K562 (cell line): ENCODE results near the gene NDFIP2. TPM values are rescaled to one million over a fixed set of nuclear protein-coding genes. Genes with fewer than 3 reads are reported as not detected.
A peak's percentile ranks its signal among the peaks of the same experiment; 100 is the strongest.

Source experiments
- ATAC-seq: fragments of 200-7000 bp; cut with Tn5 transposase; 3 replicates; pipeline ENCODE4 v1.9.1; 2020; ENCODE audit warnings: moderate library complexity
- BruUV-seq: library from RNA; stranded (reverse); fragments of 400-500 nt; replicated peaks from 2 replicates; lab custom pipeline; 2021; lab: Mats Ljungman, UMichigan
- CTCF ChIA-PET: fragments of 300-600 bp; formaldehyde crosslinking; extraction: SDS; loops from one replicate; lab custom pipeline; 2021; ENCODE audit warnings: low intra/inter-chr PET ratio; lab: Yijun Ruan, JAX
- POLR2A ChIA-PET: fragments of 300-600, 350-650 bp; sonication (Branson Sonifier 250); formaldehyde crosslinking; extraction: SDS; loops from one replicate; lab custom pipeline; 2021; ENCODE audit warnings: antibody characterized with exemption, inconsistent platforms; lab: Yijun Ruan, JAX
- DNase-seq, 4 experiments: peaks; one replicate each; pipeline versions ENCODE4 v3.0.0 to v3.0.0-alpha.2; 2011 to 2018; ENCODE audit warnings: low spot score in 3 of 4, mixed read lengths in 3 of 4; ENCODE audit errors: extremely low read depth in 1 of 4
- FAIRE-seq: peaks from 2 replicates; lab custom pipeline; 2011; peaks lifted over from hg19 to GRCh38; lab: Jason Lieb, UNC
- H2AFZ ChIP-seq: 2 replicates; pipeline ENCODE4 v1.6.0; 2011; ENCODE audit warnings: low read depth, low read length, control low read depth, inconsistent platforms
- H3K27ac ChIP-seq: fragments of 200-600 bp; 3 replicates; pipeline ENCODE4 v1.8.0; 2011; ENCODE audit warnings: low read depth, mild to moderate bottlenecking, control low read depth, inconsistent platforms, low read length, moderate library complexity, mixed read lengths; ENCODE audit errors: extremely low read depth
- H3K27me3 ChIP-seq, 2 experiments: fragments of 300-600 bp in 1 of 2; 2 replicates in 1 of 2; 3 replicates in 1 of 2; pipeline versions ENCODE4 v1.6.0 to v1.8.0; 2011; ENCODE audit warnings: inconsistent platforms in 2 of 2, low read length in 2 of 2, mild to moderate bottlenecking in 1 of 2, mixed read lengths in 1 of 2, moderate library complexity in 1 of 2; ENCODE audit not compliant: control insufficient read depth in 2 of 2, insufficient read depth in 2 of 2
- H3K36me3 ChIP-seq: fragments of 300-600 bp; 3 replicates; pipeline ENCODE4 v1.8.0; 2011; ENCODE audit warnings: mild to moderate bottlenecking, low read length, inconsistent platforms; ENCODE audit not compliant: control insufficient read depth, insufficient read depth
- H3K4me1 ChIP-seq, 2 experiments: fragments of 200-600 bp in 1 of 2; replicated peaks in 1 of 2; 2 replicates in 1 of 2; 3 replicates in 1 of 2; pipeline versions ENCODE4 v1.5.1 to v1.8.0; 2011; ENCODE audit warnings: inconsistent platforms in 2 of 2, low read length in 2 of 2, mild to moderate bottlenecking in 1 of 2, mixed read lengths in 1 of 2, moderate library complexity in 1 of 2; ENCODE audit not compliant: control insufficient read depth in 2 of 2, insufficient read depth in 2 of 2
- H3K4me2 ChIP-seq: 2 replicates; pipeline ENCODE4 v1.6.1; 2011; ENCODE audit warnings: low read length, control low read depth, inconsistent platforms, mixed read lengths; ENCODE audit not compliant: insufficient read depth
- H3K4me3 ChIP-seq: fragments of 200-600 bp; sonication (generic), shearing (Covaris generic); 2 replicates; pipeline ENCODE4 v1.5.1; 2016; ENCODE audit warnings: control low read depth, inconsistent platforms
- H3K79me2 ChIP-seq: fragments of 200-600 bp; 3 replicates; pipeline ENCODE4 v1.8.0; 2011; ENCODE audit warnings: low read length, inconsistent platforms; ENCODE audit not compliant: control insufficient read depth, insufficient read depth
- H3K9ac ChIP-seq, 2 experiments: 2 replicates each; pipeline versions ENCODE4 v1.6.0 to v1.6.1; 2011; ENCODE audit warnings: low read depth in 2 of 2, low read length in 2 of 2, control low read depth in 1 of 2, inconsistent platforms in 1 of 2, mild to moderate bottlenecking in 1 of 2, mixed read lengths in 1 of 2; ENCODE audit not compliant: insufficient read depth in 1 of 2
- H3K9me1 ChIP-seq: one replicate; pipeline ENCODE4 v1.6.0; 2011; ENCODE audit warnings: inconsistent platforms, mild to moderate bottlenecking, low read length, moderate library complexity; ENCODE audit not compliant: control insufficient read depth, insufficient read depth
- H3K9me3 ChIP-seq: replicated peaks from 2 replicates; pipeline ENCODE4 v1.5.1; 2011; ENCODE audit warnings: low read depth, low read length, inconsistent platforms; ENCODE audit not compliant: control insufficient read depth, insufficient read depth
- H4K20me1 ChIP-seq: replicated peaks from 2 replicates; pipeline ENCODE4 v1.6.1; 2011; ENCODE audit warnings: low read length, inconsistent platforms, mixed read lengths; ENCODE audit not compliant: control insufficient read depth, insufficient read depth
- EHMT2 ChIP-seq: fragments of 450-650 bp; IDR thresholded peaks from 2 replicates; pipeline ENCODE4 v1.6.1; 2018; ENCODE audit warnings: antibody characterized with exemption
- HMG20B ChIP-seq: fragments of 250-450 bp; sonication (Bioruptor Pico); IDR thresholded peaks from 2 replicates; pipeline ENCODE4 v1.5.0; 2021; ENCODE audit warnings: mild to moderate bottlenecking
- L3MBTL2 ChIP-seq: fragments of 450-650 bp; IDR thresholded peaks from 2 replicates; pipeline ENCODE4 v1.6.1; 2016; ENCODE audit warnings: mild to moderate bottlenecking, moderate library complexity
- MYBL2 ChIP-seq, 2 experiments: fragments of 450-650 bp in 1 of 2; sonication (generic) in 1 of 2; formaldehyde crosslinking in 1 of 2; IDR thresholded peaks; 2 replicates each; pipeline versions ENCODE4 v1.6.1 to v1.8.1; 2017 to 2022; ENCODE audit warnings: borderline replicate concordance in 1 of 2, inconsistent platforms in 1 of 2, low read depth in 1 of 2, mild to moderate bottlenecking in 1 of 2, missing genetic modification reagents in 1 of 2, moderate library complexity in 1 of 2
- TAF9B ChIP-seq: fragments of 450-650 bp; IDR thresholded peaks from 2 replicates; pipeline ENCODE4 v1.6.1; 2018; ENCODE audit warnings: mild to moderate bottlenecking; ENCODE audit not compliant: partially characterized antibody
- WHSC1 ChIP-seq: IDR thresholded peaks from one replicate; pipeline ENCODE4 v1.6.1; 2012; ENCODE audit warnings: low read length, control low read depth, inconsistent platforms
- ZNF316 ChIP-seq: fragments of 450-650 bp; IDR thresholded peaks from 2 replicates; pipeline ENCODE4 v1.6.1; 2016
- WGBS: fragments of 100-300 bp; shearing (Covaris generic); methylation state at CpG from one replicate; pipeline ENCODE4 v1.1.6; 2016; ENCODE audit warnings: low coverage, mixed read lengths; ENCODE audit not compliant: insufficient coverage; ENCODE audit errors: missing lambda C conversion rate; 5-methylcytosine and 5-hydroxymethylcytosine counted together
- in situ Hi-C: fragments of 300-500 bp; cut with MboI; formaldehyde crosslinking; loops from 4 replicates; pipeline ENCODE4 v1.15.0; 2018; ENCODE audit warnings: inconsistent platforms, mixed read lengths
- intact Hi-C: fragments of 100-400 bp; cut with micrococcal nuclease; formaldehyde crosslinking; loops from 2 replicates; pipeline ENCODE4 v1.14.2; 2022
- polyA plus RNA-seq, 8 experiments: library from polyadenylated mRNA; depleted of rRNA in 4 of 8; stranded (reverse) in 5 of 8; unstranded in 3 of 8; fragments of >200 nt; fragmentation: Nextera tagmentation in 2 of 8; fragmentation: Illumina TruSeq in 1 of 8; extraction: Ambion mirVana in 2 of 8; extraction: Trizol in 1 of 8; gene quantifications; 2 replicates each; pipeline versions ENCODE4 v1.2.1 to v1.2.3, GENCODE V29; 2011 to 2014; ENCODE audit warnings: inconsistent platforms in 1 of 8, missing spikeins in 1 of 8
- total RNA-seq, 7 experiments: library from RNA; depleted of rRNA in 6 of 7; stranded (reverse); fragments of >200 nt in 6 of 7; fragmentation: Illumina TruSeq in 2 of 7; extraction: Trizol in 2 of 7; gene quantifications; 2 replicates each; pipeline versions ENCODE4 v1.2.1 to v1.2.3, GENCODE V29; 2011 to 2021; ENCODE audit warnings: low replicate concordance in 1 of 7

Gene NDFIP2
- total and polyA plus RNA-seq, 9 of the 15 experiments (the other 6 are each of a cell fraction or from before 2014, with no cell fraction given), result 13.4 to 54.4 (median 27.8) TPM

- Histone ChIP-seq H4K20me1 (no peaks in the 10 kb centered on the region), H3K79me2 (no peaks in the 10 kb centered on the region), H3K9me1 (no peaks in the 10 kb centered on the region), H2AFZ (no peak overlapping the region), H3K27ac (no peak overlapping the region), H3K9ac (no peak overlapping the region), H3K9me3 (no peaks in the 10 kb centered on the region), H3K4me2 (no peak overlapping the region), H3K4me1 (no peaks in the 10 kb centered on the region), H3K27me3 (no peaks in the 10 kb centered on the region), H3K4me3 (no peak overlapping the region), H3K36me3 (no peaks in the 10 kb centered on the region)
- BruUV-seq, result no TSS peak
- in situ Hi-C loops, result no loop called here
- TF ChIP-seq ZNF316 (peak; percentile 51), WHSC1 (no peak), HMG20B (no peak)
- intact Hi-C loops, result no loop called here
- POLR2A ChIA-PET, result no interaction called here
- DNase-seq (no peak), ATAC-seq (no peak), FAIRE-seq (no peak)
- CTCF ChIA-PET, result no interaction called here
These were observed 67.9 kb downstream of the NDFIP2 start for GRCh38 chr13:79548902-79549301.

DNA sequence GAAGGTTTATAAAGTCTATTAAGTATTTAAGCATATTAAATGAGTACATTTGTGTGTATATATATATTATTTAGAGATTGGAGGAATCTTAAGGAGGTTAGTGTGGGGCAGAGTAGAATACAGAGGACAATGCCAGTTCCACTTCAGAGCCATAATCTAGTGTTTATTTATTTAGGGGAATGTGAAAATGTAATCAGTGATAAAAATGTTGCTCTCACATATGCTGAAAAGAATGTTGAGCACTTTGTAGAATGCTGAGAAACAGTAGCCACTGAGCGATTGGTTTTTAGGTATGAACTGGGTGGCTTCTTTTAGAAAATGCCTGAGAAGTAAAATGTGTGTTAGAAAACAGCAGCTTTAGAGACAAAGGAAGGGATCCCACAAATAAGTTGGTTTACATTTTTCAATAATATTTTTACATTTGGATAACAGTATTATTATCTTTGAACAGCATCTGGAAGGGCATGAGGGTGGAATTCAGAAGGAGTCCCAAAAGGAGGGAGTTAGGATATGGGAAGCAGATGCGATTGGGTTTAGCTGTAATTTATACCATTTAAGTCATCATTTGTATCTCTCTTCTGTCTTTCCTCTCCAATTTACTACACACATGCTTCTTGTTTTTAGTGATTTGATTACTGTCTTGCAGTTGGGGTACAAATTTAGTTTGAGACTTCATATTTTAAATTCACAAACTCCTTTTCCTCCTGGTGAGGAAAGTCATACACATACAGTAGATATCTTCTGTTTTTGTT is 68.6 kb downstream of the NDFIP2 start:
- TF ChIP-seq L3MBTL2 (no peak), EHMT2 (no peak), TAF9B (no peak), MYBL2 (IDR thresholded peaks at IDR 0.05; ENCODE audit: low read depth) (no peak), MYBL2 (CRISPR knock-in tag; IDR thresholded peaks at IDR 0.05; ENCODE audit: borderline replicate concordance) (no peak)
- H3K27me3 ChIP-seq, result no peaks in the 10 kb centered on the region
- CTCF ChIA-PET, result no interaction called here
- no TSS peak for BruUV-seq
- no peaks in the 10 kb centered on the region for H3K4me1 ChIP-seq
- intact Hi-C loops, result loop anchor here (10.0 kb wide), 1 partner anchor 1465 kb away; no protein-coding TSS in a partner anchor
- H3K9me3 ChIP-seq, result no peaks in the 10 kb centered on the region
- no peak overlapping the region for H3K4me3 ChIP-seq
- no peak overlapping the region for H3K27ac ChIP-seq
- in situ Hi-C loops, result no loop called here
- no peak overlapping the region for H3K4me2 ChIP-seq
- DNase-seq (no peak), FAIRE-seq (no peak), ATAC-seq (no peak)
- WGBS, result 79% methylated on average over 2 of the region's 2 CpGs
- H2AFZ ChIP-seq, result no peak overlapping the region
- H3K9me1 ChIP-seq, result no peaks in the 10 kb centered on the region
- H3K9ac ChIP-seq, result no peak overlapping the region
- no peaks in the 10 kb centered on the region for H3K36me3 ChIP-seq
- H4K20me1 ChIP-seq, result no peaks in the 10 kb centered on the region
- H3K79me2 ChIP-seq, result no peaks in the 10 kb centered on the region
- POLR2A ChIA-PET, result no interaction called here
